Astrocyte (in vitro differentiated cells and primary cell): ENCODE measurements around the gene SBF1. TPM values are rescaled to one million over a fixed set of nuclear protein-coding genes. Genes with fewer than 3 reads are reported as not detected.

Source experiments
- DNase-seq: peaks from one replicate; pipeline ENCODE4 v3.0.0-alpha.2; 2010; ENCODE audit warnings: low read depth
- FAIRE-seq: peaks from 2 replicates; lab custom pipeline; 2011; peaks lifted over from hg19 to GRCh38; lab: Jason Lieb, UNC
- H2AFZ ChIP-seq: 2 replicates; pipeline ENCODE4 v1.6.0; 2012; ENCODE audit warnings: low read depth, low read length, inconsistent platforms
- H3K27ac ChIP-seq: 2 replicates; pipeline ENCODE4 v1.5.1; 2011; ENCODE audit warnings: low read depth, low read length, inconsistent platforms
- H3K27me3 ChIP-seq: 2 replicates; pipeline ENCODE4 v1.6.0; 2011; ENCODE audit warnings: low read length, inconsistent platforms; ENCODE audit not compliant: insufficient read depth
- H3K36me3 ChIP-seq: 2 replicates; pipeline ENCODE4 v1.5.1; 2011; ENCODE audit warnings: low read length, inconsistent platforms; ENCODE audit not compliant: insufficient read depth
- H3K4me1 ChIP-seq: 2 replicates; pipeline ENCODE4 v1.5.1; 2011; ENCODE audit warnings: low read length, inconsistent platforms; ENCODE audit not compliant: insufficient read depth
- H3K4me2 ChIP-seq: 2 replicates; pipeline ENCODE4 v1.6.0; 2012; ENCODE audit warnings: low read length, inconsistent platforms
- H3K4me3 ChIP-seq: 2 replicates; pipeline ENCODE4 v1.5.1; 2011; ENCODE audit warnings: low read depth, mild to moderate bottlenecking, low read length, inconsistent platforms; ENCODE audit not compliant: insufficient read depth
- H3K79me2 ChIP-seq: 2 replicates; pipeline ENCODE4 v1.6.0; 2012; ENCODE audit warnings: mild to moderate bottlenecking, low read length, inconsistent platforms; ENCODE audit not compliant: insufficient read depth
- H3K9ac ChIP-seq: 2 replicates; pipeline ENCODE4 v1.6.0; 2012; ENCODE audit warnings: mild to moderate bottlenecking, low read length, inconsistent platforms
- H3K9me3 ChIP-seq: 2 replicates; pipeline ENCODE4 v1.5.1; 2012; ENCODE audit warnings: low read depth, mild to moderate bottlenecking, low read length, inconsistent platforms; ENCODE audit not compliant: insufficient read depth
- H4K20me1 ChIP-seq: 2 replicates; pipeline ENCODE4 v1.6.0; 2012; ENCODE audit warnings: low read length, inconsistent platforms; ENCODE audit not compliant: insufficient read depth
- H3K27ac Mint-ChIP-seq: one replicate; pipeline ENCODE4 v1.8.0; 2021; ENCODE audit warnings: mild to moderate bottlenecking, mixed read lengths; ENCODE audit not compliant: unreplicated experiment
- H3K27me3 Mint-ChIP-seq: one replicate; pipeline ENCODE4 v1.8.0; 2021; ENCODE audit warnings: low read depth, mixed read lengths; ENCODE audit not compliant: unreplicated experiment
- H3K36me3 Mint-ChIP-seq: one replicate; pipeline ENCODE4 v1.8.0; 2021; ENCODE audit warnings: low read depth, mixed read lengths; ENCODE audit not compliant: unreplicated experiment
- H3K4me1 Mint-ChIP-seq: one replicate; pipeline ENCODE4 v1.8.0; 2021; ENCODE audit warnings: low read depth, mixed read lengths; ENCODE audit not compliant: unreplicated experiment
- H3K4me3 Mint-ChIP-seq: one replicate; pipeline ENCODE4 v1.8.0; 2021; ENCODE audit warnings: mild to moderate bottlenecking, moderate library complexity, mixed read lengths; ENCODE audit not compliant: unreplicated experiment
- H3K9me3 Mint-ChIP-seq: one replicate; pipeline ENCODE4 v1.8.0; 2021; ENCODE audit warnings: mild to moderate bottlenecking, mixed read lengths; ENCODE audit not compliant: unreplicated experiment
- EZH2 ChIP-seq: IDR thresholded peaks from 2 replicates; pipeline ENCODE4 v1.6.1; 2012; ENCODE audit warnings: mild to moderate bottlenecking, low read length, inconsistent platforms; ENCODE audit not compliant: insufficient read depth
- total RNA-seq: library from RNA; stranded (reverse); gene quantifications from 2 replicates; pipeline ENCODE4 v1.2.1, GENCODE V29; 2021
- TF ChIP-seq, protein P1 (sequence below): IDR thresholded peaks from 2 replicates; pipeline ENCODE4 v1.5.1; 2011; ENCODE audit warnings: low read depth, mild to moderate bottlenecking, inconsistent platforms, low read length, moderate library complexity; ENCODE audit not compliant: insufficient read depth

SBF1 gene
- total RNA-seq, 1 donor from 2014 or later = 75.4 TPM

DNA sequence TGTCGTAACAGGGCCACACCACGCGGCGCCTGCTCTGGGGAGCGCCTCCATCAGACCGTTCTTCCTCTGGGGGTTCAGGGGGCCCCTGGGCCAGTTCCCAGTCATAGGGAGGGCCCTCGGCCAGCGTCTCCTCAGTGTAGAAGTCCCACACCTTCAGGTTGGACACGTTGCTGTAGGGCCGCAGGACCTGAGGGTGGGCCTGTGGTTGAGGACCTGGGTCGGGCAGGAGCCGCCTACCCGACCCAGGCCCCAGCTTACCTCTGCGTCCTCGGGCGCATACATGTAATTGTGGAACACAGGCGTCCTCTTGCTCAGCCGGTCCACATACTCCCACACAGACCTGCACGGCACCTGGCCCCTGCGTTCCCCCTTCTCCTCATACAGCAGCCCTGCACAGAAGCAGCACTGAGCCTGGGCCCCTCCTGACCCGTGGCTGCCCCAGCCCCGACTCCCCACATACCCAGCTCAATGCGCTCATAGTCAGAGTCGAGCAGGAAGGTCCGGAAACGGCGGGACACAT is 20.2 kb downstream of the SBF1 start:
- no peak for DNase-seq
- Histone ChIP-seq H3K9me3 (no peaks in the 10 kb centered on the region), H3K79me2 (no peaks in the 10 kb centered on the region), H3K27ac (no peak overlapping the region), H2AFZ (no peak overlapping the region), H3K27me3 (no peaks in the 10 kb centered on the region), H3K4me3 (no peak overlapping the region), H3K4me1 (no peaks in the 10 kb centered on the region), H3K9ac (no peak overlapping the region), H3K4me2 (no peak overlapping the region), H3K36me3 (peaks cover 8% of the 10 kb centered on the region), H4K20me1 (peaks cover 10% of the 10 kb centered on the region)
- no peak overlapping the region for H3K27ac Mint-ChIP-seq
- H3K4me1 Mint-ChIP-seq = no peaks in the 10 kb centered on the region
- TF ChIP-seq, protein P1, sequence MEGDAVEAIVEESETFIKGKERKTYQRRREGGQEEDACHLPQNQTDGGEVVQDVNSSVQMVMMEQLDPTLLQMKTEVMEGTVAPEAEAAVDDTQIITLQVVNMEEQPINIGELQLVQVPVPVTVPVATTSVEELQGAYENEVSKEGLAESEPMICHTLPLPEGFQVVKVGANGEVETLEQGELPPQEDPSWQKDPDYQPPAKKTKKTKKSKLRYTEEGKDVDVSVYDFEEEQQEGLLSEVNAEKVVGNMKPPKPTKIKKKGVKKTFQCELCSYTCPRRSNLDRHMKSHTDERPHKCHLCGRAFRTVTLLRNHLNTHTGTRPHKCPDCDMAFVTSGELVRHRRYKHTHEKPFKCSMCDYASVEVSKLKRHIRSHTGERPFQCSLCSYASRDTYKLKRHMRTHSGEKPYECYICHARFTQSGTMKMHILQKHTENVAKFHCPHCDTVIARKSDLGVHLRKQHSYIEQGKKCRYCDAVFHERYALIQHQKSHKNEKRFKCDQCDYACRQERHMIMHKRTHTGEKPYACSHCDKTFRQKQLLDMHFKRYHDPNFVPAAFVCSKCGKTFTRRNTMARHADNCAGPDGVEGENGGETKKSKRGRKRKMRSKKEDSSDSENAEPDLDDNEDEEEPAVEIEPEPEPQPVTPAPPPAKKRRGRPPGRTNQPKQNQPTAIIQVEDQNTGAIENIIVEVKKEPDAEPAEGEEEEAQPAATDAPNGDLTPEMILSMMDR = no peak
- TF ChIP-seq EZH2 = no peak
- H3K4me3 Mint-ChIP-seq = no peak overlapping the region
- no peak for FAIRE-seq
- H3K36me3 Mint-ChIP-seq = peaks cover 16% of the 10 kb centered on the region
- no peaks in the 10 kb centered on the region for H3K27me3 Mint-ChIP-seq
- H3K9me3 Mint-ChIP-seq = no peaks in the 10 kb centered on the region

DNA sequence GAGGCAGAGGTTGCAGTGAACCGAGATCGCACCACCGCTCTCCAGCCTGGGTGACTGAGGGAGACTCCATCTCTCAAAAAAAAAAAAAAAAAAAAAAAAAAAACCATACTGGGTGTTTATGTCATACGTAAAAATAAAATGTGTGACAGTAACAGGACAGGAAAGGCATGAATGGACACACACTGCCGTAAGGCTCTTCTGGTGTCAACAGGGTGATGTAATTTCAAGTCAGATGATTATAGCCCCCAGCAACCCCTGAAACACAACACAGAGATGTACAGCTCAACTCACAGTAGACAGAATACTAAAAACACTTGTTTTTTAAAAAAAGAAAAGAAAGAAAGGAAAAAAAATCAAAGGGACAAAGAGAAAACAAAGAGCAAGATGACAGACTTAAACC is 22.2 kb downstream of the SBF1 start:
- no peaks in the 10 kb centered on the region for H3K79me2 ChIP-seq
- H3K9ac ChIP-seq = no peak overlapping the region
- peaks cover 20% of the 10 kb centered on the region for H4K20me1 ChIP-seq
- DNase-seq (no peak), FAIRE-seq (no peak)
- no peaks in the 10 kb centered on the region for H3K27me3 Mint-ChIP-seq
- no peak overlapping the region for H3K4me2 ChIP-seq
- no peaks in the 10 kb centered on the region for H3K4me1 Mint-ChIP-seq
- peaks cover 8% of the 10 kb centered on the region for H3K36me3 ChIP-seq
- TF ChIP-seq EZH2 = no peak
- TF ChIP-seq, protein P1 = no peak
- H3K4me3 ChIP-seq = no peak overlapping the region
- H3K9me3 ChIP-seq = no peaks in the 10 kb centered on the region
- no peaks in the 10 kb centered on the region for H3K9me3 Mint-ChIP-seq
- no peak overlapping the region for H3K27ac ChIP-seq
- H3K27me3 ChIP-seq = no peaks in the 10 kb centered on the region
- H3K36me3 Mint-ChIP-seq = peaks cover 14% of the 10 kb centered on the region
- H2AFZ ChIP-seq = no peak overlapping the region
- no peaks in the 10 kb centered on the region for H3K4me1 ChIP-seq
- peak overlapping the region; percentile 60 for H3K27ac Mint-ChIP-seq
- H3K4me3 Mint-ChIP-seq = no peak overlapping the region
